ENCODE measurements around the gene KCTD11. TPM values are rescaled to one million over a fixed set of nuclear protein-coding genes. Genes with fewer than 3 reads are reported as not detected.

Gene KCTD11
- polyA plus RNA-seq, 1 donor from 2014 or later: 6.8 TPM

Other genes with a start within 250 kb of the KCTD11 start
- 0.60 TPM for gene ASGR2, start 237.3 kb upstream of the KCTD11 start, polyA plus RNA-seq
- 0.50 TPM for gene ASGR1, start 172.8 kb upstream of the KCTD11 start, polyA plus RNA-seq
- 0.38 TPM for gene DLG4, start 132.3 kb upstream of the KCTD11 start, polyA plus RNA-seq
- 88.6 TPM for gene ACADVL, start 132.2 kb upstream of the KCTD11 start, polyA plus RNA-seq
- 32.3 TPM for gene DVL2, start 117.6 kb upstream of the KCTD11 start, polyA plus RNA-seq
- 38.2 TPM for gene PHF23, start 112.7 kb upstream of the KCTD11 start, polyA plus RNA-seq
- 1,138 TPM for gene GABARAP, start 109.7 kb upstream of the KCTD11 start, polyA plus RNA-seq
- gene CTDNEP1, start 100.4 kb upstream of the KCTD11 start, polyA plus RNA-seq: 48.7 TPM
- gene ELP5, start 99.9 kb upstream of the KCTD11 start, polyA plus RNA-seq: 86.8 TPM
- 1.2 TPM for gene CLDN7, start 89.7 kb upstream of the KCTD11 start, polyA plus RNA-seq
- not detected for gene SLC2A4, start 70.4 kb upstream of the KCTD11 start, polyA plus RNA-seq
- gene YBX2, start 57.5 kb upstream of the KCTD11 start, polyA plus RNA-seq: not detected
- 221 TPM for gene EIF5A, start 44.5 kb upstream of the KCTD11 start, polyA plus RNA-seq
- 128 TPM for gene GPS2, start 36.8 kb upstream of the KCTD11 start, polyA plus RNA-seq
- 1.7 TPM for gene NEURL4, start 22.8 kb upstream of the KCTD11 start, polyA plus RNA-seq
- 251 TPM for gene ACAP1, start 15.6 kb upstream of the KCTD11 start, polyA plus RNA-seq
- not detected for gene TMEM95, start 3.0 kb downstream of the KCTD11 start, polyA plus RNA-seq
- gene TNK1, start 28.9 kb downstream of the KCTD11 start, polyA plus RNA-seq: 4.4 TPM
- gene PLSCR3, start 42.4 kb downstream of the KCTD11 start, polyA plus RNA-seq: 113 TPM
- 84.7 TPM for gene TMEM256, start 51.9 kb downstream of the KCTD11 start, polyA plus RNA-seq
- not detected for gene NLGN2, start 55.7 kb downstream of the KCTD11 start, polyA plus RNA-seq
- gene SPEM1, start 68.2 kb downstream of the KCTD11 start, polyA plus RNA-seq: not detected
- gene SPEM2, start 73.5 kb downstream of the KCTD11 start, polyA plus RNA-seq: not detected
- gene SPEM3, start 76.7 kb downstream of the KCTD11 start, polyA plus RNA-seq: not detected
- 25.5 TPM for gene TMEM102, start 83.3 kb downstream of the KCTD11 start, polyA plus RNA-seq
- gene FGF11, start 87.3 kb downstream of the KCTD11 start, polyA plus RNA-seq: not detected
- gene CHRNB1, start 92.9 kb downstream of the KCTD11 start, polyA plus RNA-seq: 13.8 TPM
- gene ZBTB4, start 127.5 kb downstream of the KCTD11 start, polyA plus RNA-seq: 15.9 TPM
- gene SLC35G6, start 129.3 kb downstream of the KCTD11 start, polyA plus RNA-seq: not detected
- gene POLR2A, start 132.2 kb downstream of the KCTD11 start, polyA plus RNA-seq: 55.7 TPM
- 45.1 TPM for gene TNFSF12, start 196.9 kb downstream of the KCTD11 start, polyA plus RNA-seq
- gene TNFSF13, start 206.6 kb downstream of the KCTD11 start, polyA plus RNA-seq: 5.1 TPM
- 19.0 TPM for gene SENP3, start 209.8 kb downstream of the KCTD11 start, polyA plus RNA-seq
- gene CD68, start 227.5 kb downstream of the KCTD11 start, polyA plus RNA-seq: 26.9 TPM
- gene MPDU1, start 231.7 kb downstream of the KCTD11 start, polyA plus RNA-seq: 37.9 TPM
- gene SOX15, start 237.9 kb downstream of the KCTD11 start, polyA plus RNA-seq: not detected